ENCODE measurements around the gene CACNA1C. TPM values are rescaled to one million over a fixed set of nuclear protein-coding genes. Genes with fewer than 3 reads are reported as not detected.

Gene CACNA1C
- total RNA-seq, 2 donors from 2014 or later = 0.06 TPM; not detected in 1

- no peaks in the 10 kb centered on the region for H3K36me3 Mint-ChIP-seq
- ATAC-seq (no peak), DNase-seq (ENCODE audit: low spot score) (no peak)
- peaks cover 27 to 31% of the 10 kb centered on the region in 2 donors for H3K4me1 Mint-ChIP-seq (ENCODE audit: low read depth in 2 of 2)
- peak overlapping the region; percentile 62 for H3K4me3 Mint-ChIP-seq
- H3K27ac Mint-ChIP-seq = peak overlapping the region in 1 of 2 donors; percentile 21
- H3K27me3 Mint-ChIP-seq = peaks cover 9 to 18% of the 10 kb centered on the region in 2 donors
- no peaks in the 10 kb centered on the region for H3K9me3 Mint-ChIP-seq
These were observed 640.6 kb downstream of the CACNA1C start for GRCh38 chr12:2693244-2693860.

- H3K9me3 Mint-ChIP-seq = no peaks in the 10 kb centered on the region
- peak overlapping the region in 1 of 2 donors; percentile 21 for H3K27ac Mint-ChIP-seq
- peaks cover 16 to 22% of the 10 kb centered on the region in 2 donors for H3K27me3 Mint-ChIP-seq
- H3K4me1 Mint-ChIP-seq (ENCODE audit: low read depth in 2 of 2) = peaks cover 27 to 31% of the 10 kb centered on the region in 2 donors
- H3K36me3 Mint-ChIP-seq = no peaks in the 10 kb centered on the region
- no peak for DNase-seq (ENCODE audit: low spot score)
- ATAC-seq = no peak
- H3K4me3 Mint-ChIP-seq = peak overlapping the region; percentile 26
These were observed 641.3 kb downstream of the CACNA1C start for GRCh38 chr12:2693980-2694610.

- Mint-ChIP-seq H3K27me3 (peaks cover 28 to 31% of the 10 kb centered on the region in 2 donors), H3K4me1 (ENCODE audit: low read depth in 2 of 2) (peaks cover 18 to 20% of the 10 kb centered on the region in 2 donors), H3K9me3 (no peaks in the 10 kb centered on the region), H3K27ac (no peak overlapping the region), H3K36me3 (no peaks in the 10 kb centered on the region), H3K4me3 (no peak overlapping the region)
- ATAC-seq (no peak), DNase-seq (ENCODE audit: low spot score) (no peak)
These were observed 643.3 kb downstream of the CACNA1C start for GRCh38 chr12:2696136-2696535.

- no peaks in the 10 kb centered on the region for H3K9me3 Mint-ChIP-seq
- peaks cover 11 to 13% of the 10 kb centered on the region in 2 donors for H3K4me1 Mint-ChIP-seq (ENCODE audit: low read depth in 2 of 2)
- peaks cover 2% of the 10 kb centered on the region for H3K36me3 Mint-ChIP-seq
- DNase-seq (ENCODE audit: low spot score) (no peak), ATAC-seq (no peak)
- H3K27me3 Mint-ChIP-seq = peaks cover 32 to 38% of the 10 kb centered on the region in 2 donors
- no peak overlapping the region for H3K27ac Mint-ChIP-seq
- no peak overlapping the region for H3K4me3 Mint-ChIP-seq
These were observed 644.4 kb downstream of the CACNA1C start for GRCh38 chr12:2697057-2697800.

GRCh38 chr12:2698566-2698965 is 645.8 kb downstream of the CACNA1C start:
- no peaks in the 10 kb centered on the region for H3K9me3 Mint-ChIP-seq
- DNase-seq (ENCODE audit: low spot score) (no peak), ATAC-seq (no peak)
- H3K27ac Mint-ChIP-seq = no peak overlapping the region
- peaks cover 4% of the 10 kb centered on the region in 2 donors for H3K4me1 Mint-ChIP-seq (ENCODE audit: low read depth in 2 of 2)
- H3K4me3 Mint-ChIP-seq = no peak overlapping the region
- peaks cover 38 to 46% of the 10 kb centered on the region in 2 donors for H3K27me3 Mint-ChIP-seq
- peaks cover 6% of the 10 kb centered on the region for H3K36me3 Mint-ChIP-seq

GRCh38 chr12:2710701-2711100 is 657.9 kb downstream of the CACNA1C start:
- H3K27ac Mint-ChIP-seq = no peak overlapping the region
- H3K4me1 Mint-ChIP-seq (ENCODE audit: low read depth in 2 of 2) = no peaks in the 10 kb centered on the region
- DNase-seq (ENCODE audit: low spot score) (no peak), ATAC-seq (no peak)
- H3K9me3 Mint-ChIP-seq = peaks cover 10% of the 10 kb centered on the region
- no peak overlapping the region for H3K4me3 Mint-ChIP-seq
- H3K36me3 Mint-ChIP-seq = peaks cover 18% of the 10 kb centered on the region
- H3K27me3 Mint-ChIP-seq = peaks cover 35 to 48% of the 10 kb centered on the region in 2 donors

GRCh38 chr12:2719392-2719791 is 666.6 kb downstream of the CACNA1C start:
- H3K27me3 Mint-ChIP-seq = peaks cover 17 to 22% of the 10 kb centered on the region in 2 donors
- ATAC-seq (no peak), DNase-seq (ENCODE audit: low spot score) (no peak)
- H3K36me3 Mint-ChIP-seq = no peaks in the 10 kb centered on the region
- H3K4me1 Mint-ChIP-seq (ENCODE audit: low read depth in 2 of 2) = no peaks in the 10 kb centered on the region
- H3K9me3 Mint-ChIP-seq = no peaks in the 10 kb centered on the region
- no peak overlapping the region for H3K27ac Mint-ChIP-seq
- H3K4me3 Mint-ChIP-seq = no peak overlapping the region

- Mint-ChIP-seq H3K27ac (no peak overlapping the region), H3K4me3 (no peak overlapping the region), H3K27me3 (peaks cover 10 to 12% of the 10 kb centered on the region in 2 donors), H3K9me3 (no peaks in the 10 kb centered on the region), H3K4me1 (ENCODE audit: low read depth in 2 of 2) (no peaks in the 10 kb centered on the region), H3K36me3 (no peaks in the 10 kb centered on the region)
- DNase-seq (ENCODE audit: low spot score) = no peak
- ATAC-seq = no peak
These were observed 670.0 kb downstream of the CACNA1C start for GRCh38 chr12:2722806-2723205.

- Mint-ChIP-seq H3K27ac (no peak overlapping the region), H3K4me1 (ENCODE audit: low read depth in 2 of 2) (peaks cover 6 to 8% of the 10 kb centered on the region in 2 donors), H3K36me3 (no peaks in the 10 kb centered on the region), H3K4me3 (no peak overlapping the region), H3K27me3 (peaks cover 12 to 49% of the 10 kb centered on the region in 2 donors), H3K9me3 (no peaks in the 10 kb centered on the region)
- DNase-seq (ENCODE audit: low spot score) (no peak), ATAC-seq (no peak)
These were observed 679.5 kb downstream of the CACNA1C start for GRCh38 chr12:2732290-2732689.

GRCh38 chr12:2733493-2734355 is 680.9 kb downstream of the CACNA1C start:
- DNase-seq (ENCODE audit: low spot score) = no peak
- peaks cover 8 to 38% of the 10 kb centered on the region in 2 donors for H3K27me3 Mint-ChIP-seq
- no peaks in the 10 kb centered on the region for H3K9me3 Mint-ChIP-seq
- H3K36me3 Mint-ChIP-seq = no peaks in the 10 kb centered on the region
- no peak overlapping the region for H3K4me3 Mint-ChIP-seq
- H3K27ac Mint-ChIP-seq = no peak overlapping the region
- H3K4me1 Mint-ChIP-seq (ENCODE audit: low read depth in 2 of 2) = peaks cover 6 to 8% of the 10 kb centered on the region in 2 donors
- ATAC-seq = no peak

GRCh38 chr12:2735432-2735831 is 682.6 kb downstream of the CACNA1C start:
- Mint-ChIP-seq H3K36me3 (no peaks in the 10 kb centered on the region), H3K4me3 (no peak overlapping the region), H3K27ac (no peak overlapping the region), H3K4me1 (ENCODE audit: low read depth in 2 of 2) (peaks cover 6 to 8% of the 10 kb centered on the region in 2 donors), H3K27me3 (peaks cover 13 to 32% of the 10 kb centered on the region in 2 donors), H3K9me3 (no peaks in the 10 kb centered on the region)
- no peak for DNase-seq (ENCODE audit: low spot score)
- ATAC-seq = no peak

GRCh38 chr12:2737656-2738241 is 685.0 kb downstream of the CACNA1C start:
- ATAC-seq (no peak), DNase-seq (ENCODE audit: low spot score) (no peak)
- Mint-ChIP-seq H3K4me3 (no peak overlapping the region), H3K4me1 (ENCODE audit: low read depth in 2 of 2) (peaks cover under 1 to 2% of the 10 kb centered on the region in 2 donors), H3K36me3 (no peaks in the 10 kb centered on the region), H3K9me3 (no peaks in the 10 kb centered on the region), H3K27me3 (peaks cover 10 to 18% of the 10 kb centered on the region in 2 donors), H3K27ac (no peak overlapping the region)

- Mint-ChIP-seq H3K9me3 (no peaks in the 10 kb centered on the region), H3K27me3 (peaks cover 12 to 15% of the 10 kb centered on the region in 2 donors), H3K27ac (no peak overlapping the region), H3K4me1 (ENCODE audit: low read depth in 2 of 2) (no peaks in the 10 kb centered on the region), H3K4me3 (no peak overlapping the region), H3K36me3 (no peaks in the 10 kb centered on the region)
- ATAC-seq (no peak), DNase-seq (ENCODE audit: low spot score) (no peak)
These were observed 686.3 kb downstream of the CACNA1C start for GRCh38 chr12:2739069-2739468.

All from natural killer cell treated with Interleukin-12 subunit alpha and Interleukin-12 subunit beta and Interleukin-15 and Interleukin-18, amount 100 ng/mL, for 72 hours (primary cell).